Inflammatory macrophage (primary cell): ENCODE results near the gene UNC93A.
"Not testable (repeated sequence)": the region's sequence is repeated elsewhere in the genome, so short reads cannot be mapped to it uniquely, and the experiment has no call there.

ENCODE experiments used
- DNase-seq, 2 donors: peaks; one replicate each; pipeline ENCODE4 v3.0.0-alpha.2; 2020 to 2022
- total RNA-seq, 18 experiments: gene quantifications; one replicate each; lab custom pipeline; 2026; ENCODE audit warnings: mixed read lengths in 6 of 18, inconsistent platforms in 2 of 18; lab: John Stamatoyannopoulos, UW

Gene UNC93A
- 0 to 0.11 (median 0) reads per million in 18 experiments for total RNA-seq

DNA sequence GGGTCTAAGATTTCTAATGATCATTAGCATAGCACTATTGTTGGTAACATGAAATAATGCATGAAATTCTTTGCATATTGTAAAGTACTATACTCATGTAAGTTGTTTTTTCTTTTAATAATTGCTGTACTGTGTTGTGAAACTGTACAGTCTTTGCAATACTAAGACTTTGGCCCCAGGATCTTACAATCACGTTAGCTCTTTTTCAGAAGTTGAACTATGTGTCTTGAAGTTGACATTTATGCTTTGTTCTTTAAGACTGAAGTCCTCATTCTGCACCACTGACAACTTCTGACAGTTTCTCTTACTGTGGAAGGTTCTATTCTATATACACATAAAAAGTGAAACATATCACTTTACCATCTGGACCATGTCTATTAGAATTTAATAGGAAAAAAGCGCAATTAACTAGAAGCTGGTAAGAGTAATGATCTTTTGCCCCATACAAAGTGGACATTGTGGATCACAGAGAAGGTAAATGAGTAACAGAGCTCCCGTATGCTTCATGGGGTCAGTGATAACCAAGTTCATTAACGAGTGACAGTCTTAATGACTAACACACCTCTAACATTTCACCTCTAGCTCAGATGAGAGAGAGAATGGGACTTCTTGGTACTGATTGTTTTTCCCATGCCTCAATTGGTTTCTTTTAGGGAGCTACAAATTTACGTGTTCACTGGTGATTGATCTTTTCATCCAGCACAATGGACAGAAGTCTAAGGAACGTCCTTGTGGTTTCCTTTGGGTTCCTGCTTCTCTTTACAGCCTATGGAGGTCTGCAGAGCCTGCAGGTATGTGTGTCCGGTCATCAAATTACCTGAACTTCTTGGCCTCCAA, at the start of gene UNC93A:
TSS of gene UNC93A (plus strand) at position 530 of the 837 bp plus-strand sequence. CDS start at position 705, 175 bp downstream.
- no peak for DNase-seq

DNA sequence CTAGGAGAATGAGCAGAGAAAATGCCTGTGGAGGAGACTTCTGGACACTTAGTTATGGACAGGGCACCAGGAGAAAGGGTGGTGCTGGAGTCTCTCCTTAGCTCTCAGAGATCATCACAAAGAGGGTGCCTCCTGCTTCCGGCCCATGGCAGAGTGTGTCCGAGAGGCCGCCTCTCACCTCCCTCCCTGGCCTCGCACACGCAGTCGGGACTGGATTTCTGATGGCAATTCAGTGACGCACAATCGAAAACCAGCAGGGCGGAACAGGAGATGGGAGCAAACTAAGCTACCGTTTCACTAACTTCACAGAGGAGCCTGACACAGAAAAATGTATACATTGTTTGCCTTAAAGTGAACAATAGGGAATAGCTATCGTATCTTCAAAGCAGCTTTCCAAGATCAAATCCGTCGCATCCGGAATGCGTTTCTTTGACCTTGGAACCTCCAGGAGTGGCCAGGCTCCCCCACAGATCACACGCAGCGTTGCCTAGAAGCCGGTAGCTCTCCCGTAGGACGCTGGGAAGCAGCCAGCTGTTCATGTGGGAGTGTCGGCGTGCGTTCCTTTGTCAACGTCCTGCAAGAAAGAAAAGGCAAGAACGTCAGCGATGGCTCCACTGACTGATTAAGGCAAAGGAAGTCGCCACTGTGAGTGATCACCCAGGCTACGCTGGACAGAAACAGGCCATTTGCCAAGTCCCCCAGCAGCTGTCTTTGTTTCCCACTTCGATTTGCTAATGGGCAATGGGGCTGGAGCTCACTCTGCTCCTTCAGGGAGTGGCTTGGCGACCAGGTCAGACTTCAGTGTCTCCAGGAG, 49.6 kb upstream of the UNC93A start:
- DNase-seq: not testable (repeated sequence)

DNA sequence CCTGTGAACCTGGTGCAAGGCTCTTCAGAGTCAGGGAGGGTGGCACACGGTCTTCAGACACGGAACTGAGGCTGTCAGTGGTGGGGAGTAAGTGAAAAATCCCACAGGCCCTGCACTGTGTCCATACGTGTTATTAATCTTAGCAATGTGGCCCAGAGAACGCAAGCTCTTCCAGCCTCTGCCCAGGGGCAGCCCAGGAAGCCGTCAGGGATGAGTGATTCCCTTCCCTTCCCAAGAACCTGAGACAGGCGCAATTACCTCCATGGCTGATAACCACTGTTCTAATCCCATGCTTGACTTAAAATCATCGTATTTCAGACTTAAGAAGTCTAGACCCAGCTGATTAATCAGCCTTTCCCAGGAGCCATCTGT, 49.0 kb upstream of the UNC93A start:
- not testable (repeated sequence) for DNase-seq

DNA sequence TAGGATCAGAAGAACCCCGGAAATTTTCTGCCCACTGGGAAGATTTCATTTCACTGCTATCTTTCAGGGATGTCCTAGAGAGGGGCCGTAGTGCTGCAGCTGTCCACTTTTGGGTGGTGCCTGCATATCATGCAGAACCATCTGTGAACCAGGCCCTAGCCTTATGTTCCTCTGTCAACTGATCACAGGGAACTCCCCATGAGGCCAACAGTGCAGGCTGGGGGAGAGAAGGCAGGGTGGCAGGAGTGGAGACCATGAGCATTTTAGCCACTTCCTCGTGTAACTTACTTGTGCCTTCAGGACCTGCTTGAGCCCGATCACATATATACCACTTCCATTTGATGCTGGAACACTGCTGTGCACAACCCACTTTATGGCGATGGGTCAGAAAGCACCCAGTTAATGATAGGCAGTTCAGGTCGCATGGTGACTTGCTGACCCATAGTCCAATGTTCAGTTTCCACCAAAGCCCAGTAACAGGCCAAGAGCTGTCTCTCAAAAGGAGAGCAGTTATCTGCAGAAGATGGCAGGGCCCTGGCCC, 48.5 kb upstream of the UNC93A start:
- not testable (repeated sequence) for DNase-seq

DNA sequence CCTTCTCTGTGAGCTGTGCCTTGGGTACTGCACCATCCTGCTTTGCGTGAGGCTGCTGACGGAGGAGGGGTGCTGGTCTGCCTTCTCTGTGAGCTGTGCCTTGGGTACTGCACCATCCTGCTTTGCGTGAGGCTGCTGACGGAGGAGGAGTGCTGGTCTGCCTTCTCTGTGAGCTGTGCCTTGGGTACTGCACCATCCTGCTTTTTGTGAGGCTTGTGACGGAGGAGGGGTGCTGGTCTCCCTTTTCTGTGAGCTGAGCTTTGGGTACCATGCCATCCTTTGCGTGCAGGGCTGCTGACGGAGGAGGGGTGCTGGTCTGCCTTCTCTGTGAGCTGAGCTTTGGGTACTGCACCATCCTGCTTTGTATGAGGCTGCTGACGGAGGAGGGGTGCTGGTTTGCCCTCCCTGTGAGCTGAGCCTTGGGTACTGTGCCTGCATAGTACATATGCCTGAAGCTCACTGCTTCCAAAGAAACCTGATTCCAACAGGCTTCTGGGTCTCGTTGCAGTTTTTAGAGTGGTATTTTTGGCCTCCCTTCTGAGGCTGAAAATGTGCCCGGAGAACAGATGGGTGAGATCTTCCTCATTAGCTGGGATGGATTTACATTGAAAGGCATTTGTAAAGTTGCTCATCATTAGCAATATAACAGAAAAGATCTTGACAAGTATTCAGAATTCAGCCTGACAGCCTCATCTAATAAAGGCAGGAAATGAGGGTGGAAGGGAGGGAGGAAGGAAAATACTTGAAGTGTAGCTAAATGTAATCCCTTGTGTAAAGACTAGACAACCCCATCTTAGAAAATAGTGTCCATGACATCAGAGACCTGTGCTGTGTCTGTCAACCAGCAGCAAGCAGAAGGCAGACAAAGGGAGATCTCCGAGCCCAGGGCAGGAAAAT, 46.8 kb upstream of the UNC93A start:
- no peak for DNase-seq

DNA sequence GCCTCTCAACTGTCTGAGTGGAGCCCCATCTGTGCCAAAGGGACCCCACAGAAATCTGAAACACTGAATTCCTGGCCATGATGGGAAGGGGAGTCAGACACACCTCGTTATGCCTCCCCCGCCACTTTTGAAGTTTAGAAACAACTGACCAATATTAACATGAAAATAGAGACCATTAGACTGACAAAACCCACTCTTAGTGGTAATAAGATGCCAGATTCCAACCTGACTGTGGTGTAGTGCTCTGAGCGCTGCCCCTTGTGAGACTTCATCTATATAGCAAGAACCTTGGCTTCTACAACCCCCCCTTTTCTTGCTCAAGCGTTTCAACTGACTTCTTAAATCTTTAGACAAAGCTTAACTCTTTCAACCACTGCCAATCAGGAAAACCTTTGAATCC, 46.1 kb upstream of the UNC93A start:
- no peak for DNase-seq

DNA sequence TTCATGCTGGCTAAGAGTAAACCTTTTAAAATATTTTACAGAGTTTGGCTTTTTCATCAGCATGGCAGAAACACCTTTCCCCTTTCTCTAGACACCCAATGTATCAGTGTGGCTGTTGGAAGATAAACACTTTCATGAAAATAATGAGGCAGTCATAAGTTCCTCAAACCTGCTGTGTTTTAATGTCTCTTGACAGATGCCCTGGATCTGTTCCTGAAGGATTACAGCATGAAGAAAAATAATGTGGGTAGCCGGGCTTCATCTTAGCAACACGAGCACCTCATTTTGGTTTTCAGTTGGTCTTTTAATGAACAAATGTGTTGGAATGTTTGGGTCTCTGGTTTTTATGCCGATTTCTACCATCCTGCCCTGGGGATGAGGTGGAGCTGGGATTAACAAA, 45.5 kb upstream of the UNC93A start:
- DNase-seq: no peak

DNA sequence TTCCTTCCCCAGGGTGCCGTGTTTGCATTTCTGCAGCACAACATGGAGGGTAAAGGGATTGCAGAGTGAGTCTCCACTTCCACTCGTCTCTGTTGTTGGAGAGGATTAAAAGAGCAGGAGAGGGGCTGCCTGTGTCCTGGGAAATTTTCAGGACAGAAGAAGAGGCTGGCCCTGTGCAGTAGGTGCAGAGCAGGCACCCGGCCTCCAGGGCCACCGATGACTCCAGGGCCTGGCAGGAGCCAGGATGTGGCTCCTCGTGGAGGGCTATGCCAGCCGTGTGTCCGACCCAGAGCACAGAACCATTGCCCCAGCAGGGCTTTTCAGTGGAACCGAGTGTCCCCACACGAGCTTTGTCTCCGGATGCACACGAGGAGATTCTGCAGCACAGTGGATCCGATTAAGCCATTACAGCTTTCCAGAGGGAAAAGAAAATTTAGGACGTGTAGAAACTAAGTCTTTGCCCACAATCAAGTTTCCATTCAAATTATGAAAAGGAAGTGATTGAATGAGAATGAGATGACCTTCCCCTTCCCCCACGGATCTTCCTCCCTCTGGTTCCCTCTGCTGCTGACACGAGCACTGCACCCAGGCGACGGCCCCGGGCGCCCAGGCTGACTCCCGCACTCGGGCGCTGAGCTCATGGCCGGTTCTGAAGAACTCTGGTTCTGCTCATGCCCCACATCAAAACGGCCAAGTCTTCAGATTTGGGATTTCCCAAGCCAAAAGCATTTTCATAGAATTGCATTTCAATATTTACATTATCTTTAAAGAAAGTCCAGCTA, 43.1 kb upstream of the UNC93A start:
- no peak for DNase-seq

DNA sequence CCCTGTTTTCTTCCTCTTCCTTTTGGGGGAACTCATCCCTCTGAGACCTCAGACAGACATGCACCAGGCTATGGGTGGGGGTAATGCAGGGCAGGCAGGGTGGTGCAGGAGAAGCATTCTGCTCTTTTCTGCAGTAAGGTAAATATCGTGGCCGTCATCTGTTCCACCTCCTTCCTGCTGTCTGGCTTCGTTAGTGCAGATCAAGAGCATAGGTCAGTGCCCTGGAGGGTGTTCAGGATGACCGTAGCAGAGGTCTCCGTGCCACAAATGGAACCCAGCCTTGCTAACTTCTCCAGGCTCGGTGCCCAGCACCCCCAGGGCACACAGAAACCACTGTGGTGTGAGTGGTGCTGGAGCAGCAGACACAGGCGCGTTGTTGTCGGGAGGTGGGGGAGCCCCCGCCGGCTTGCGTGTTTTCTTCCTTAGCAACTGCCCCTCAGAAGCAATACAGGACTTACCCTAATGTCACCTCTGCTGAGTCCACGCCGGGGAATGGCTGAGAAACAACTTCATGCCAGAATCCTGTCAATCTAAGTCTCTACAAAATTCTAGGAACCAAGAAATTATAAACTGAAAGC, 42.1 kb upstream of the UNC93A start:
- not testable (repeated sequence) for DNase-seq

DNA sequence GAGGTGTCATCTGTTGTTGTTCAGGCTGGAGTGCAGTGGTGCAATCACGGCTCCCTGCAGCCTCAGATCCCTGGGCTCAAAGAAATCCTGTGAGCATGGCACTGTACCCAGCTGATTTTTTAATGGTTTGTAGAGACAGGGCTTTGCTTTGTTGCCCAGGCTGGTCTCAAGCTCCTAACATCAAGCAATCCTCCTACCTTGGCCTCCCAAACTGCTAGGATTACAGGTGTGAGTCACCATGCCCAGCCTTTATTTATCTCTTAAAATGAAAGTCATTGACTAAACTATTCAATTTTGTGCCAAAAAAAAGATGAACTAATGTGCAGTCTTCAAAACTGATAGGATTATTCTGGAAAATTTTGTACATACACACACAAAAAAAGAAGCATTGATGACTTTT, 38.8 kb upstream of the UNC93A start:
- no peak for DNase-seq

DNA sequence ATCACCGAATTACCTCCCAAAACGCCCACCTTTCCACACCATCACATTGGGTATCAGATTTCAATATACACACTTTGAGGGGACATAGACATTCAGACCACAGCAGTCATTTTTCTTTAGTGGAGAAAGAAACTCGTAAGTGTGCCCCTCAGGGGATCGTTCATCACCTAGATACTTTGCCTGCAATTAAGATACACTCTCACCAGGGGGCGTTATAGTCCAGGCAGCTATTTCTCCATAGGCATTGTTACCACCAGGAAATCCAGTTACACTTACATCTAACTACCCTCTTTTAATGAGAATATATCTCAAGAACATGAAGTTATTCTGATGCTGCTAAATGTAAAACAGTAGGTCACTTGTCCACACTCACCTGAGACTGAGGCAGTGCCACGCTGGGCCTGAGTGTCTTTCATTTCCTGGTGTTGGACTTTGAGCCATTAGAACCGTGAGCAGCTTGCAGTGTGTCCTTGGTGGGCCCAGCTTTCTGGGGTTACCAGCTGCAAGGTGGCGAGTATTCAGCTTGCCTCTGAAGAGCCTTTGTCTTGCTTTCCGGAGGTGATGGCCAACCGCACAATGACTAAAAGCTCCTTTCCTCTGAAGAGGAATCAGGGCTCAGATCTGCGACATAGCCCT, 35.1 kb upstream of the UNC93A start:
- DNase-seq: no peak

DNA sequence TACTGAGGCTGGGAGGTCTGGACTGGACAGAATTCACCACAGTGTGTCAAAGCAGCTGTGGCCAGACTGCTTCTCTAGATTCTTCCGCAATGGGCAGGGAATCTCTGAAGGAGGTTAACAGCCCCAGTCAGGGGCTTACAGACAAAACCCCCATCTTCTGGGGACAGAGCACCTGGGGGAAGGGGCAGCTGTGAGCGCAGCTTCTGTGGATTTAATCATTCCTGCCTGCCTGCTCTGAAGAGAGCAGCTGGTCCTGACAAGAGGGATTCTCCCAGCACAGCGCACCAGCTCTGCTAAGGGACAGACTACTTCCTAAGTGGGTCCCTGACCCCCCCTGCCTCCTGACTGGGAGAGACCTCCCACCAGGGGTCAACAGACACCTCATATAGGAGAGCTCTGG, 32.5 kb upstream of the UNC93A start:
- DNase-seq: no peak

DNA sequence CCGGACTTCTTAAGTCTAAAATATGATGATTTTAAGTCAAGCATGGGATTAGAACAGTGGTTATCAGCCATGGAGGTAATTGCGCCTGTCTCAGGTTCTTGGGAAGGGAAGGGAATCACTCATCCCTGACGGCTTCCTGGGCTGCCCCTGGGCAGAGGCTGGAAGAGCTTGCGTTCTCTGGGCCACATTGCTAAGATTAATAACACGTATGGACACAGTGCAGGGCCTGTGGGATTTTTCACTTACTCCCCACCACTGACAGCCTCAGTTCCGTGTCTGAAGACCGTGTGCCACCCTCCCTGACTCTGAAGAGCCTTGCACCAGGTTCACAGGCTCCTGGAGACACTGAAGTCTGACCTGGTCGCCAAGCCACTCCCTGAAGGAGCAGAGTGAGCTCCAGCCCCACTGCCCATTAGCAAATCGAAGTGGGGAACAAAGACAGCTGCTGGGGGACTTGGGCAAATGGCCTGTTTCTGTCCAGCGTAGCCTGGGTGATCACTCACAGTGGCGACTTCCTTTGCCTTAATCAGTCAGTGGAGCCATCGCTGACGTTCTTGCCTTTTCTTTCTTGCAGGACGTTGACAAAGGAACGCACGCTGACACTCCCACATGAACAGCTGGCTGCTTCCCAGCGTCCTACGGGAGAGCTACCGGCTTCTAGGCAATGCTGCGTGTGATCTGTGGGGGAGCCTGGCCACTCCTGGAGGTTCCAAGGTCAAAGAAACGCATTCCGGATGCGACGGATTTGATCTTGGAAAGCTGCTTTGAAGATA, 24.9 kb upstream of the UNC93A start:
- DNase-seq: not testable (repeated sequence)

DNA sequence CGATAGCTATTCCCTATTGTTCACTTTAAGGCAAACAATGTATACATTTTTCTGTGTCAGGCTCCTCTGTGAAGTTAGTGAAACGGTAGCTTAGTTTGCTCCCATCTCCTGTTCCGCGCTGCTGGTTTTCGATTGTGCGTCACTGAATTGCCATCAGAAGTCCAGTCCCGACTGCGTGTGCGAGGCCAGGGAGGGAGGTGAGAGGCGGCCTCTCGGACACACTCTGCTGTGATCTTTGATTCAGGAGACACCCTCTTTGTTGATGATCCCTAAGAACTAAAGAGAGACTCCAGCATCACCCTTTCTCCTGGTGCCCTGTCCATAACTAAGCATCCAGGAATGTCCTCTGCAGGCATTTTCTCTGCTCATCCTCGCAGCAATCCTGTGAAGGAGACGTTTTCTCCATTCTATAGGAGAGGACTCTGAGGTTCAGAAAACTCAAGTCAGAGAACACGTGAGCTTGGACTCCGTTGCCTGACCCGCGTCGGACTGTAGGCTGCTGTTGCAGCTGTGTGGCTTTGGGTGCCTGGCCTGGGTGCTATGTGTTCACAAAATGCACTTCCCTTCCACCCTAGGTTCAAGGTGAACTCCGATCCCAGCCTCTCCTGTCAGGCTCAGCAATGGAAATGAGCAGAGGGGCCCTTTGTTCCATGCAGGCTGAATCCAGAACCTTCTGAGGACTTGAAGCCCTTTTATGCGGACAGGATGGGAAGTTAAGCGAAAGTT, 24.1 kb upstream of the UNC93A start:
- no peak for DNase-seq

DNA sequence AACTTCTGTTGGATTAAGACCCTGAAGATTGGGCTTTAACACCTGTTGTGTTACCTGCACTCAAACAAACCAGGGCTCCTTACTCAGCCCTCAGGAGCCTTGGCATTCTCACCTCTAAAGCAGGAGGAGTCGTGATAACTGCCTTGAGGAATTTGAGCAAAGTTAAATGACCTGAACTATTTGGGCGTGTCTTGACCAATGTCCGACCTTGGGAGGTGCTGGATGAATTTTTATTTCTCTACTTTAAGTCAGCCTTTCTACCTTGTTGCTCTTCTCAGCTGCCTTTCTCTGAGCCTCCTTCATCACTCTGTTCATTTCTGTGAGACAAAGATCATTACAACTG, 23.6 kb upstream of the UNC93A start:
- DNase-seq: not testable (repeated sequence)

DNA sequence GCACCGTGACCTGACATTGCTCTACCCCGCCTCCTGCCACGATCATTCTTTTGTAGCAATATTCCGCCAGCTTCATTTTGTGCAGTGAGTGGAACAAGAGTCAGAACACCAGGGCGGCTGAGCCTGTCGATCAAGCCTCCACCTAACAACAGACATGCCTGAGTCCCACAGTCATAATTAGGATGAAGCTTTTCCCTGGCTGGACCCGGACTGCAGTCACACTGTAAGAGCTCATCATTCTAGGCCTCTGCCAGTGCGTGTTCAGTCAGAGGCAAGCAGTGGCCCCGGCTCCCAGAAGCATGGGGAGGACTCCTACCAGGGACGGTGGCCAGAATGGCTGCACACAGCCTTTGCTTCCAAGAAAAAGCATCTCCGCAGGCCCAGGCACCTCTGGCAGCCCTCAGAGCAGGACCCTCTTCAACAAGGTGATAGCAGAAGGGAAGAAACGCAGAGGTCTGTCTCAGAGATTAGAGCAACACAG, 23.2 kb upstream of the UNC93A start:
- no peak for DNase-seq

DNA sequence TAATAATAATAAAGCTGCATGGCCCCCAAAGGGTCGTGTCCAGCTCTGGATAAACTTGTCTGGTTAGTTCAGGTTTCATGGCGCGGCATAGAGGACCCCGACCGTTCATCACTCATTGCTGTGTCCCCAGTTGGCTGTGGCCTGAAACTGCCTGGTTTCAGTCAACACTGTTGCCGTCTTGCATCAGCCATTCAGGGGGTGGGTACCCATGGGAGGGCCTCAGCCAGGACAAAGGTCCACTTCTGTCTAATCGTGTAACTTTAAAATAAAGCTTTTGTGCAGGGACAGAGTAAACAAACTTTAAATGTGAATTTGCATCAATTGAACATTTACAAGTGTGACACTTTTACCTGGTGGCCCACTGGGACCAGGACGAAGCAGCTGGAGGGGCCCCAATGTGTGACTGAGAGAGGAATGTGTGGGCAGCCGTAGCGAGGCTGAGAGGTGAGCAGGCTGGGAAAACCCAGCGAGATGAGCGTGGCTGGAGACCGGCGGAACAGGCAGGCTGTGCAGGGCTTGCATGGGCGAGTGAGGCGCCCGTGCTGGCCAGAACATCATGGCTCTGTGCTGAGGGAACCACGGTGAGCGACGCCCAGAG, 22.3 kb upstream of the UNC93A start:
- DNase-seq: no peak

DNA sequence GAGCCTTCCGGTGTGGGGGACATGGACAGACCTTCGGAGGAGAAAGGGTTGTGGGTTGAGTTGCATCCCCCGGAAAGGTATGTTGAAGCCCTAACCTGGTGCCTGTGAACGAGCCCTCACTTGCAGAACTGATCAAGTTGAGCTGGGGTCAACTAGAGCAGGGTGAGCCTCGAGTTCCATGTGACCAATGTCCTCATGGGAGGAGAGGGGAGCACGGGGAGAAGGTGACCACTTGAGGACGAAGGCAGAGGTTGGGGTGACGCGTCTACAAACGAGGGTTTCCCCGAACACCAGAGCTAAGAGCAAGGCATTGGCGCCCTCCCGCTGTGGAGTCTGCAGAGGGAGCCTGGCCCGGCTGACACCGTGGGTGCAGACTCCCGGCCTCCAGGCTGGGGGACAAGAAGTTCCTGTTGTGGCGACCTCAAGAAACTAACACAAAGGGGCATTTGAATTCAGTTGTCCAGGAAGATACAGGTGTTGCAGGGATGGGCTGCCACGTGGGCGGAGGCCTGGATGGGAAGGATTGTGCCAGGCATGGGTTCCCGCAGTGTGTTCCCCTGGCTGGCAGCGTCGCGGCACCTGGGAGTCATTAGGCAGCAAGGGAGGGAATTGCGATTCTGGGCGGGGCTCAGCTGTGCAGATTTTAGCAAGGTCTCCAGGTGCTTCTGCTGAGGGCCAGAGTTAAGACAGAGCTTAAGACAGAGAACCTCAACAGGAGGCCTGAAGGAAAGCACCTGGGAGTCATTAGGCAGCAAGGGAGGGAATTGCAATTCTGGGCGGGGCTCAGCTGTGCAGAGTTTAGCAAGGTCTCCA, 20.4 kb upstream of the UNC93A start:
- DNase-seq: no peak
